Pons (tissue), 1 donor: ENCODE data around the gene TCEA2.

Experiments
- DNase-seq: peaks from one replicate; pipeline ENCODE4 v3.0.0-alpha.2; 2016; ENCODE audit warnings: low spot score

TCEA2 gene

DNA sequence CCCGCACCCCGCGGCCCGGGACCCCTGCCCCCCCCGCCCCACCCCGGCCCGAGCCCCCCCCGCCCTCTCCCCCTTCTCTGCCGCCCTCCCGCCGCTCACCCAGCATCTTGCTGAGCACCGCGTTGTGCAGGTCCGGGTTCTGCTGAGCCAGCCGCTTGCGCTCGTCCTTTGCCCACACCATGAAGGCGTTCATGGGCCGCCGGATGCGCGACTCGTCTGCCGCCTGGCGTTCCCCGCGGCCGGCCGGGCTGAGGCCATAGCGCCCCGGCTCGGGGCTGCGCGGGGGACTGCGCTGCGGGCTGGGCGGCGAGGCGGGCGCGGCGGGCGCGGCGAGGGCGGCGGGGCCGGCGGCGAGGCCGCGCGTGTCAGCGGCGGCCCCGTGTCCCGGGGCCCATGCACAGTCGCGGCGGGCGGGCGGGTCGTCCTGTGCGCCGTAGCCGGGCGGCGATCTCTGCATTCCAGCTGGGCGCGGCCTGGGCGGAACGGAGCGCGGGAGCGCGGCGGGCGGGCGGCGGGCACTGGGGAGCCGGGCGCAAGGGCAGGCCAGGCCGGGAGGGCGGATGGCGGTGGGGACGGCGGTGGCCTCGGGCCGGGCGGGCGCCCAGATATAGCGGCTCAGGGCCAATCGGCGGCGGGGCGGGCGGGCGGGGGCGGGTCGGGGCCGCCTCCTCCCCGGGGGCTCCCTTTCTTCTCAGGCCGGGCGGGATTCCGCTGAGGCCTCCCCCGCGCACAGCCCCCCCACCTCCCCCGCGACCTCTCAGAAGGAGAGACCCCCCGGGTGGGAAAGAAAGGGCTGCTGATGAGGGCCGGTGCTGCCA is 13.7 kb upstream of the TCEA2 start, which contains the start of gene SOX18:
Gene SOX18 (minus strand): TSS at position 580 of the 818 bp plus-strand sequence. CDS start 123 bp downstream, at position 457.
- no peak for DNase-seq

GRCh38 chr20:64049878-64050260 is 13.1 kb upstream of the TCEA2 start:
- no peak for DNase-seq

DNA sequence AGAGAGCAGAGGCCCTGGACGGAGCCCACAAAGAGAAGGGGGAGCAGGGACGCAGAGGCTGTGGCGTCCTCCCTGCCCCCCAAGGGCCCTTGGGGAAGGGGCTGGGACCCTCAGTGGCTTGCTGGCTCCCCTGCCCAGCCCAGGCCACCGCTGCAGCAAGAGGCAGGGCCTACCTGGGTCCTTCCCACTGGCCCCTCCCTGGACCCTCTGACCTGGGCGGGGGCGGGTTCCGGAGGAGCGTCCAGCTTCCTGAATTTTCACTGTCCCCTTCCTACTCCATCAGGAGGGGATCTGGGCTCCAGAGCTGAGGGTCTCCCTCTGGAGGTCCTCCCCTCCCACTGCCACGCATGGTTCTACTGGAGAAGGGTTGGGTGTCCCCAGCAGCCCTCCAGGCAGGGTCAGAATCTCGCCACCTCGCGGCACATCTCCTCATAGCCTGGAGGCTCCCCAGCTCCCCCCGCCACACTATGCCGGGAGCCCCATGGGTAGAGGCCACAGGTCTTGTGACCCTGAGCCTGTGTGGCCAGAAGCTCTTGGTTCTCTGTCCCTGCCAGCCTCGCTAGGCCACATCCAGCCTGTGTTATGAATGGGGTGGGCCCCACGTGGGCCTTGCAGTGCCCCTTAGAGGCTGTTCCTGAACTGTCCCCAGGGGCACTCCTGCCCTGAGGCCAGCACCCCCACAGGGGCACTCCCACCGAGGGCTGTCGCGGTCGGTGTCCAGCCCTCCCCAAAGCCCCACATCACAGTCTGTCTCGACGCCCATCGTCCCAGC is 12.6 kb upstream of the TCEA2 start:
- DNase-seq = no peak

GRCh38 chr20:64051033-64051452 is 12.0 kb upstream of the TCEA2 start:
- no peak for DNase-seq

GRCh38 chr20:64051561-64052325 is 11.3 kb upstream of the TCEA2 start:
- DNase-seq = no peak

- no peak for DNase-seq
Measured at GRCh38 chr20:64052326-64052722, 10.7 kb upstream of the TCEA2 start.

DNA sequence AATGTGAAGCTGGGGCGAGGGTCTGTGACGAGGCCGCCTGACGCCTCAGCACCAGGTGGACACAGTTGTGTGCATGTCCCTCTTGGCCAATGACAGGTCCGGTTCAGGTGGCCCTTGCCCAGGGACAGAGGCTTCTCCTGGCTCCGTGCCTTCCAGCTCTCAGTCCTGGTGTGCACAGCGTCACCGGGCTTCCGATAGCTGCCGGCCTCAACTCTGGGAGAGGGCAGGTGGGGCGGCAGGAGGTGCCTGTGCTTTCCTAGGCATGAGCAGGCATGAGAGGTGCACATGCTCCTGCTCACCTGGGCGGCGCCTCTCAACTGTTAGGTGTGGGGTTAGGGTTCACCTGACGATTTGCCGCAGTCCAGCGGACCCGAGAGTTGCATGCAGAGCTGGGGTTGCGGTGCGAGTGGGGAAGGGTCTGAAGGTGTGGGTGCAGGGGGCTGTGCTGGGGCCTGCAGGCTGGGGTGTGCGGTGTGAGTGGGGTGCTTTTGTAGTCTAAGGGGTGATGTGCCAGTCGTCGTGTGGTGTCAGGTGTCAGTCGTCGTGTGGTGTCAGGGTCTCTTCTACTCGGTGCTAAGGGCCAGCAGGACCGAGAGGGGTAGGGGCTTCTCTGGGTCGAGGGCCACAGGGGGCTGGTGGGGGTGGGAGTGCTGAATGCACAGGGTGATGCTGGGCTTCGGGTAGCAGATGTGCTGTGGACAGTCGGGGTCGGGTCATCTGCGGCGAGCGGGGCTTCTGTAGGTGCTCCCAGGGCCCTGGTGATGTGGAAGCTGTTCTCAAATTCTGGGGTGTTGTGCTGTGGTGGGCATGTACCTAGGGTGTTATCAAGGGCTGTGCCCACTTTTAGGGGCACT is 9.8 kb upstream of the TCEA2 start:
- DNase-seq = no peak

DNA sequence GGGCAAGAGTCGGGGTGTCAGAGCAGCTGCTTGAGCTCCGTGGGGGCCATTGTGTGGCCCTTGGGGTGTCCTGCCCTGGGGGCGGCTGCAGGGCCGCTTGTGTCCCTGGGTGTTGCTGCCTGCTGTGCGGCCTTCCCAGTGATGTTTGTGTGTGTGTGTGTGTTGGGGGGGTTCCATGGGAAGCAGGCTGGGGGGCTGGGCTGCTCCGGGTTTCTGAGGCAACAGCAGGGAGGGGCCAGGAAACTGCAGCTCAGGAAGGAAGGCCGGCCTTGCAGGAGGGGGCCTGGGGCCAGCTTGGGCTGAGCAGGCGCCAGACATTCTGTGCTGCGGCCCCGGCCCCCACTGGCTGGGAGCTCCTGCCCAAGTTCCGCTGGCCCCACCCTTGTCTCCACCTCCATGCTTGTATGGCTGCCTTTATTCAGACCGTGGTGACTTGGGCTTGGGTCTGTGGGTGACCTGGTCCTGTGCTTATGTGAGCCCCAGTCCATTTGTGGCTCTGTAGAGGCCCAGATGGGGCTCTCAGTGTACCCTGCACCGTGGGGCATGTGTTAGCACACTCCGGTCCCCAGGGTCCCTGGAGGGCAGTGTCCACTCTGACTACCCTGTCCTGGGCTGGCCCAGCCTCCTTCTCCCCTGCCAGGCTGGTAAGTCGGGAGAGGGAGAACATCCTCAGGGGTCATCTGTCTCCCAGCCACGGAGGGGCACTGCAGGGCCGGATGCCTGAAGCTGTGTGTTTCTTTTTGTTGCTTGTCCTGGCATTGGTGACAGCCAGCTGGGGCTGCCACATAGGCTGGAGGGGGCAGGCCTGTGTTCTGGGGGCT is 8.9 kb upstream of the TCEA2 start:
- DNase-seq = no peak

GRCh38 chr20:64055396-64055892 is 7.6 kb upstream of the TCEA2 start:
- DNase-seq = no peak

- DNase-seq = no peak
Measured at GRCh38 chr20:64055893-64056638, 6.9 kb upstream of the TCEA2 start.

DNA sequence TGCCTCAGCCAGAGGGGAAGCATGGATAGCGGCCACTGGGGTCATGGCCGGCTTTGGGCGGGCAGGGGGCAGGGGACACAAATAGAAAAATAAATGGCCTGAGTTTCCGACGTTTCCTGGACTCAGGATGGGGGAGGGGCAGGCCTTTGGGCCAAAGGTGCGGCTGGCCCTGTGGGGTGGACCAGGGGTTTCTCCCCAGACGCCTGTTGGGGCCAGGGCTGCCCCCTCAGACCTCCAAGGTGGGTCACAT is 6.4 kb upstream of the TCEA2 start:
- no peak for DNase-seq

GRCh38 chr20:64056889-64057627 is 5.9 kb upstream of the TCEA2 start:
- DNase-seq = no peak

DNA sequence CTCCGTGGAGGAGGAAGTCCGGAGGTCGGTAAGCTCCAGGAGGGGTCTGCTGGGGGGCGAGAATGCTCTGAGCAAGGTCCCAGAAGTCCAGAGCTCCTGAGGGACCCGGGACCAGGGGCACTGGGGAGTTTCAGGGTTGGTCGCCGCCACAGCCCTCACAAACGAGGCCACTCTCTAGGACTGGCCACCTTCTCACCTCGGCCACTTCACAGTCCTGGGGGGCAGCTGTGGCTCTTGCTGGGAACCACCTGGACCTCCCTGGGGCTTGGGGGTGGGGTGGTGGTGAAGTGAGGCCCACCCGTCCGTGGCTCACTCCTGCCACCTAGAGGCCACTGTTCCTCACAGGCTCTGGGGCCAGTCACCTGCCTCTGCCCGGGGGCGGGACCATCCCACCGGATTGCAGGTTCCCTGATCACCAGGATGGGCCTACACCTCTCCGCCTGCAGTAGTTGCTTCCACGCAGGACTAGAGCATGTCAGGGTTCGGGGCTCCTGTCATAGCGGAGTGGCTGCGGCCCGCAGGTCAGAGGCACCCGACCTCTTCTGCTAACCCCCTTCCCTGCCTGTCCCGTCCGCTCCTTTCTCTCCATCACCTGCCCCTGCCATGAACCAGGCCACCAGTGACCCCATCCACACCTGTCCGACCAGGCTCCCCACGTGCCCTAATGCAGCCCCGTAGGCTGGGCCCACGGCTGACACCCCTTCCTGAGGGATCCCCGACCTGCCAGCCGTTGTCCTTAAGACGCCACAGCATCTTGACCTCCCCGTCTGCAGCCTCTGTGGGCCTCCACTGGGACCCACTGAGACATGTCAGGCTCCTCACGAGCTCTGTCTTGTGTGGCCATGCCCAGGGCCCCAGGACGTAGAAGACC is 5.1 kb upstream of the TCEA2 start:
- no peak for DNase-seq

DNA sequence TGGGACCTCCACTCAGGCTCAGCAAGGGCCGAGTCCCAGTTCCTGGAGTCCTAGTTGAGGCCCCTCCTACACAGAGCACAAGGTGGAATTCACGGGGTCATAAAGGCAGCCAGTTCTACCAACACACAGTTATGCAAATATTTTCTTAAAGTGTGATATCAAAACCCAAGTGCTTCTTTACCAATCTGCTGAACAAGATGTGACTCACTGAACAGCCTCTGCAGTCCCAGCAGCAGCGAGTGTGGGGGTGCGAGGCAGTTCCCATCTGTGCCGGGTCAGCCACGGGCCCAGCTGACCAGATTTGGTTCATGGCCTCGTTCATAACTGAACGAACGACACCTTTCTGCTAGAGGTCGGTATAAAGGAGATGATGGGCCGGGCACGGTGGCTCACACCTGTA is 4.5 kb upstream of the TCEA2 start:
- no peak for DNase-seq

GRCh38 chr20:64062276-64062595 is 762 bp upstream of the TCEA2 start:
- DNase-seq = peak; percentile 51

DNA sequence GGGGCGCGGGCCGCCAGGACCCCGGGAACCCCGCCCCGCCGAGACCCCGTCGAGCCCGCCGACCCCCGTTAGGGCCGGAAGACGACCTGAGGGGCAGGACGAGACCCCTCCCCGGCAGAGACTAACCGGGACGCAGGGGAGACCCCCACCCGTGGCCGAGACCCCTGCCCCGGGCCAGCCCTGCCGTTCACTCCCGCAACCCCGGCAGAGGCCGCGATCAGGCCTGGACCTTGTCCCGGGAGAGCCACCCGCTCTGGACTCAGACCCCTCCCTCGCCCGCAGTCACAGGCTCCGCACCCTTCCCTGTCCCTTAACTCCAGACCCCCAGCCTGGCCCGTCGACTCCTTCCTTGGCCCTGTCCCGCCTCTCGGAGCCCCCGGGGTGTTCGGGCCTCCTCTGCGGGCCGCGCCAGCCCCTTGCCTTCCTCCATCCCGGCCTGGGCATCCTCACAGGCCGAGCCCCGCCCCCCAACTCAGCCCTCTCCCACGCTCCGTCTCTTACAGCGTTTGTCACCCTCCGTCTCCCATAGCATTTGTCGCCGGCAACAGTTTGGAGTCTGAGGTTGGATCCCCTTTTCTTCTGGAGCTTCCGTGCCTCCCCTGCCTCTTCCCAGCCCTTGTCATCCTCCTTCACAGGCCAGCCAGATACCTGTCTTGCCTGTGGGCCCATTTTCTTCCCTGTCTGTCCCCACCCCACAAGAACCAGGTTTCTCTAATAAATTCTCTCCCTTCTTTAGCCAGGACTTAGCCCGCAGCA is 569 bp downstream of the TCEA2 start:
- no peak for DNase-seq

GRCh38 chr20:64064145-64064698 is 1.2 kb downstream of the TCEA2 start:
- no peak for DNase-seq
